Right cardiac atrium (tissue), 5 donors: Measurements from ENCODE around the gene CACNG7. TPM values are rescaled to one million over a fixed set of nuclear protein-coding genes. Genes with fewer than 3 reads are reported as not detected.

Experiments used
- ATAC-seq, 2 donors: fragments of 200-7000 bp; cut with Tn5 transposase; one replicate each; pipeline versions ENCODE4 v1.8.0 to v1.9.1; 2020; ENCODE audit warnings: moderate library complexity in 2 of 2, mild to moderate bottlenecking in 1 of 2
- DNase-seq, 3 donors: peaks; one replicate each; pipeline ENCODE4 v3.0.0-alpha.2; 2020
- H3K27ac ChIP-seq: one replicate; pipeline ENCODE4 v1.5.1; 2013; ENCODE audit warnings: mild to moderate bottlenecking, low read length, control low read depth, moderate library complexity
- H3K27me3 ChIP-seq: one replicate; pipeline ENCODE4 v1.6.1; 2013; ENCODE audit not compliant: control insufficient read depth, insufficient read depth
- H3K4me1 ChIP-seq: one replicate; pipeline ENCODE4 v1.6.1; 2013; ENCODE audit warnings: low read length; ENCODE audit not compliant: control insufficient read depth, insufficient read depth
- H3K4me3 ChIP-seq: one replicate; pipeline ENCODE4 v1.5.1; 2013; ENCODE audit warnings: low read length, control low read depth
- H3K9me3 ChIP-seq: one replicate; pipeline ENCODE4 v1.6.1; 2013; ENCODE audit warnings: low read length; ENCODE audit not compliant: control insufficient read depth
- WGBS: extraction: QIAGEN DNeasy Blood & Tissue Kit; methylation state at CpG from one replicate; pipeline ENCODE4 v1.1.7; 2013; 5-methylcytosine and 5-hydroxymethylcytosine counted together
- intact Hi-C, 4 donors: fragments of 100-400 bp; cut with DNase I; formaldehyde crosslinking; loops; one replicate each; pipeline versions ENCODE4 v1.11.0 to v1.14.0; 2022 to 2023
- polyA plus RNA-seq: library from polyadenylated mRNA; stranded (reverse); fragments of 200-250 nt; gene quantifications from one replicate; pipeline ENCODE4 v1.2.3, GENCODE V29; 2013
- total RNA-seq, 4 donors: library from RNA; stranded (reverse); fragmentation: NEBNext Ultra II Directional; extraction: Animal tissue kit (Norgen Biotek cat#: 25700); gene quantifications; one replicate each; pipeline ENCODE4 v1.2.1, GENCODE V29; 2021
- donor health status: healthy with polysubstance abuse.
- donor health status: DM: no; HTN: yes; CAD: no.
- donor health status: DM: no; HTN: no; CAD: no.
- donor health status: DM: no; HTN: yes; CAD: no; lungs with severe emphysema.
- donor health status: DM: yes; HTN: yes; CAD: no.

CACNG7 gene
- total and polyA plus RNA-seq, 5 donors: 0.05 TPM; not detected in 4

DNA sequence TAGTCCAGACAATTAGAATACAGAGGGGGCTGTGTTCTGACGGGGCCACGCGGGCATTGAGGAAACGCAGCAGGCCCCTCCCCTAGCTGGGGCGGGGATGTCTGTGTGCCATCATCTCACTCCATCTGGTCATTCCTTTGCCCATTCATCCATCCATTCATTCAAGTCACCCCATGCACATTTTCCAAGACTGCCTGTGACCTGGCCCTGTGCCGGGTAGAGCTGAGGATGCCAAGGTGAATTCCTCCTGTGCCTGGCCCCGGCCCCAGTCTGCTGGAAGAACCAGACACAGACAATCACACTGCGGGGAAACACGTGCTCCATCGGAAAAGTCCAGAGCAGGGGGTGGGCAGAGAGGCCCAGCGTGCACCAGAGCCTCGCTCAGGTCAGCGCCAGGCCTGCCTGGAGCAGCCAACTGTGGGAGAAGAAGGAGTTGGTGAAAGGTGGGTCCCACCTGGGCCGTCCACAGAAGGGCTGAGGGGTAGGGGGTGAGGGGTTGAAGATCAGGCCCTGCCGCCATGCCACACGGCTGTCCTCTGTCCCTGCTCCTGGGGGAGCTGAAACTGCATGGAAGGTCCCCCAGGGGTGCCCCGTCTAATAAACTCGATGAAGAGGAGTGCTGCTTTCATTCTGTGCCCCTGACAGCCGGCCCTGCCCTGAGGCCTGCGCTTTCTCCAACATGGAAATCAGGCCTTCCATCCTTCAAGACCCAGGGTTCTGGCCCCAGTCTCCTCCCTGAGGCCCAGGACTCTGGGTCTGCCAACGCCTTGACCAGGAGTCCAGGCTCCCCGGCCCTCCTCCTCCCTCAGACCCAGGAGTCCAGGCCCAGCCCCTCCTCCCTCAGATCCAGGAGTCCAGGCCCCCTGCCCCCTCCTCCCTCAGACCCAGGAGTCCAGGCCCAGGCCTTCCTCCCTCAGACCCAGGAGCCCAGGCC, 80.8 kb downstream of the CACNG7 start:
- ATAC-seq: peak; percentile 19 to 57
- intact Hi-C loops: no loop called here
- no peaks in the 10 kb centered on the region for H3K27me3 ChIP-seq
- no peak overlapping the region for H3K27ac ChIP-seq
- no peaks in the 10 kb centered on the region for H3K4me1 ChIP-seq
- H3K4me3 ChIP-seq: no peak overlapping the region
- 53% methylated on average over 22 of the region's 22 CpGs for WGBS
- no peaks in the 10 kb centered on the region for H3K9me3 ChIP-seq
- DNase-seq: peak in 1 of 3 donors; percentile 56

DNA sequence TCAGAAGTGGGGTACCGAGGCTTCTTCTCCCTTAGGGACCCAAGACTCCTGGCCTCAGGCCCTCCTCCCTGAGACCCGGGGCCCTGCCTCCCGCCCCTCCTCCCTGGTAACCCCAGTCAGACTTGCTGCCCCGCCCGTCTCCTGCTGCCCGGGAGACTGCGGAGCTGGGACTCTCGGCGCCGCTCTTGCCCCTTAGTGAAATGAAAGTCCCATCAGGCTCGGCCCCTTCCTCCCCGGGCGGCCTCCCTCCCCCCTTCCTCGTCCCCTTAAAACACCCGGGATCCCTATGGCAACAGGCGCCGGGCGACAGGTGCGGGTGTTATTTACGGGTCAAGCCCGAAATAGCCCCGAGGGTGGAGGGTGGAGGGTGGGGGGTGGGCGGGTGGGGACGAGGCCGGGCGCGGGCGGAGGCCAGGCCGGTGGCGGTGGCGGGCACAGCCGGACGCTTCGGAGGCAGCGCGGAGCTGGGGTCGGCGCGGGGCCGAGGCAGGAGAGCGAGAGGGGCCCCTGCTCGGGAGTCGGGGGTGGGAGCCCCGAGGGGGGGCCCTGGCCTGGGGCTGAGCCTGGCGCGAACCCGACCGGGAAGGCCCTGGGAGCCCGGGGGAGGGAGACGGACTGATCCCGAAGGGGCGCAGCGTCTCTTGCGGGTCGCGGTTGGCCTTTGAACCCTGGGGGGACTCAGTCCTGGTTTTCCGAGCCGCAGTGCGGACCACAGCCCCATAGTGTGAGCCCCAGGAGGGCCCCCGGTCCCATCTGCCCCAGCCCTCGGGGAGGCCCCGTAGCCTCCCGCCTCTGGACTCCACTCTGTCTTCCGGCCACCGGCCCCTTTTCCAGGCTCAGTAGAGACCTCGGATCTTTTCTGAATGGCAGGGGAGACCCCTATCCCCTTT, 82.4 kb downstream of the CACNG7 start, which contains the start of gene CACNG6:
TSS of gene CACNG6 (plus strand) at position 414 of the 890 bp plus-strand sequence. CDS start 1,241 bp downstream, outside the sequence.
- H3K27me3 ChIP-seq: no peaks in the 10 kb centered on the region
- no peaks in the 10 kb centered on the region for H3K9me3 ChIP-seq
- peak in 1 of 2 donors; percentile 51 for ATAC-seq
- H3K4me3 ChIP-seq: peak within 1 kb of the TSS; percentile 11
- H3K27ac ChIP-seq: no peak within 1 kb of the TSS
- no peaks in the 10 kb centered on the region for H3K4me1 ChIP-seq
- WGBS: 5% methylated on average over 66 of the region's 66 CpGs
- intact Hi-C loops: no loop called here
- peak in 2 of 3 donors; percentile 57 to 62 for DNase-seq

DNA sequence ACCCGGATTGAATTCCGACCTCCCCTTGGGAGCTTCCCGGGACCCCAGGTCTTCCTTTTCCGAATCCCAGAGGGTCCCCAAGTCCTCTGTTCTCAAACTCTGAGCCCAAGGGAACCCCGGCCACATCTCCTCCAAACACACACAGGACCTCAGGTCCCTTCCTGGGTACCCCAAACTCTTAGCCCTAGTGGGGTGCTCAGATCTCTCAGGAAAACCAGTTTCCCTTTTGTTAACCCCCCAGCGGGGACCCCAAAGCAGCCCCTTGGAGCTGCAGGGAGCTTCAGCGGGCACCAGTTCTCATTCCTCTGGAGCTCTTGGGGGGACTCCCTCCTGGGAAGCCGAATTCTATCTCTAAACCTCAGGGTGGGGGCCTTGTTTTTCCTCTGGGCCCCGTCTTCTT, 83.1 kb downstream of the CACNG7 start:
- Histone ChIP-seq H3K4me1 (no peaks in the 10 kb centered on the region), H3K27ac (no peak overlapping the region), H3K4me3 (no peak overlapping the region), H3K27me3 (no peaks in the 10 kb centered on the region), H3K9me3 (no peaks in the 10 kb centered on the region)
- intact Hi-C loops: no loop called here
- ATAC-seq (no peak), DNase-seq (no peak)
- WGBS: 75% methylated on average over 9 of the region's 9 CpGs

DNA sequence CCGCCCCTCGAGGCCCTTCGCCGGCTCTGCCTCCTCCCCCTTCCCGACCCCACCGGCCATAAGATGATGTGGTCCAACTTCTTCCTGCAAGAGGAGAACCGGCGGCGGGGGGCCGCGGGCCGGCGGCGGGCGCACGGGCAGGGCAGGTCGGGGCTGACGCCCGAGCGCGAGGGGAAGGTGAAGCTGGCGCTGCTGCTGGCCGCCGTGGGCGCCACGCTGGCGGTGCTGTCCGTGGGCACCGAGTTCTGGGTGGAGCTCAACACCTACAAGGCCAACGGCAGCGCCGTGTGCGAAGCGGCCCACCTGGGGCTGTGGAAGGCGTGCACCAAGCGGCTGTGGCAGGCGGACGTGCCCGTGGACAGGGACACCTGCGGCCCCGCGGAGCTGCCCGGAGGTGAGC, 83.7 kb downstream of the CACNG7 start:
- Histone ChIP-seq H3K27me3 (no peaks in the 10 kb centered on the region), H3K4me1 (no peaks in the 10 kb centered on the region), H3K4me3 (no peak overlapping the region), H3K27ac (no peak overlapping the region), H3K9me3 (no peaks in the 10 kb centered on the region)
- ATAC-seq (no peak), DNase-seq (no peak)
- intact Hi-C loops: no loop called here
- WGBS: 28% methylated on average over 43 of the region's 43 CpGs

DNA sequence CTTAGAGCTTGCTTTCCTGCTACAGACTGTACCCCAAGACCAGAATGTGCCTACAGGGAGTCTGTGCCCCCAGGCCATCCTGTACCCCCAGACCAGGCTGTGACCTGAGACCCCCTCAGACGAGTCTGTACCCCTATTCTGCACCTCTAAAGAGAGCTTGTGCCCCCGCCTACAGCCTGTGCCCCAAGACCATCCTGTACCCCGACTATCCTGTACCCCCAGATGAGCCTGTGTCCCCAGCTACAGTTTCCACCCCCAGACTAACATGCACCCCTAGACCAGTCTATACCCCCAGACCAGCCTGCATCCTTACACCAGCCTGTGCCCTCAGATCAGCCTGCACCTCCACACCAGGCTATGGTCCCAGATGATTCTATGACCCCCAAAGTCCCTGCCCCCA, 84.4 kb downstream of the CACNG7 start:
- DNase-seq (no peak), ATAC-seq (peak in 1 of 2 donors; percentile 9)
- intact Hi-C loops: no loop called here
- Histone ChIP-seq H3K4me1 (no peaks in the 10 kb centered on the region), H3K9me3 (no peaks in the 10 kb centered on the region), H3K4me3 (no peak overlapping the region), H3K27ac (no peak overlapping the region), H3K27me3 (no peaks in the 10 kb centered on the region)
- WGBS: 72% methylated on average over 3 of the region's 3 CpGs

Other genes with a start within 250 kb of the CACNG7 start
- gene NLRP12, start 85.0 kb upstream of the CACNG7 start, total RNA-seq: under 1 TPM; 0.20 to 0.71 (median 0.58) TPM
- gene NLRP12, start 85.0 kb upstream of the CACNG7 start, polyA plus RNA-seq: 0.20 TPM
- gene MYADM, start 41.4 kb upstream of the CACNG7 start, total RNA-seq: 100 to 1,000 TPM in 2 of 4 donors, 10 to 100 TPM in 2; 83.0 to 303 (median 113) TPM
- gene MYADM, start 41.4 kb upstream of the CACNG7 start, polyA plus RNA-seq: 110 TPM
- not detected for gene PRKCG, start 27.1 kb upstream of the CACNG7 start, total RNA-seq
- gene PRKCG, start 27.1 kb upstream of the CACNG7 start, polyA plus RNA-seq: 0.02 TPM
- gene CACNG8, start 53.7 kb downstream of the CACNG7 start, total RNA-seq: under 1 TPM; 0.06 to 0.31 (median 0.20) TPM
- gene CACNG8, start 53.7 kb downstream of the CACNG7 start, polyA plus RNA-seq: 0.14 TPM
- gene CACNG6, start 82.4 kb downstream of the CACNG7 start, total RNA-seq: not detected
- not detected for gene CACNG6, start 82.4 kb downstream of the CACNG7 start, polyA plus RNA-seq
- not detected for gene VSTM1, start 154.6 kb downstream of the CACNG7 start, total RNA-seq
- gene VSTM1, start 154.6 kb downstream of the CACNG7 start, polyA plus RNA-seq: not detected
- not detected for gene TARM1, start 172.1 kb downstream of the CACNG7 start, total RNA-seq
- gene TARM1, start 172.1 kb downstream of the CACNG7 start, polyA plus RNA-seq: not detected
- 1 to 10 TPM in 2 of 4 donors, under 1 TPM in 2; 0.72 to 1.5 (median 1.1) TPM for gene OSCAR, start 191.5 kb downstream of the CACNG7 start, total RNA-seq
- gene OSCAR, start 191.5 kb downstream of the CACNG7 start, polyA plus RNA-seq: 0.45 TPM
- gene NDUFA3, start 193.6 kb downstream of the CACNG7 start, total RNA-seq: 100 to 1,000 TPM; 264 to 472 (median 385) TPM
- 714 TPM for gene NDUFA3, start 193.6 kb downstream of the CACNG7 start, polyA plus RNA-seq
- 10 to 100 TPM; 15.8 to 17.4 (median 16.8) TPM for gene TFPT, start 206.4 kb downstream of the CACNG7 start, total RNA-seq
- gene TFPT, start 206.4 kb downstream of the CACNG7 start, polyA plus RNA-seq: 19.8 TPM
- 10 to 100 TPM; 41.9 to 52.1 (median 43.7) TPM for gene PRPF31, start 206.5 kb downstream of the CACNG7 start, total RNA-seq
- 43.0 TPM for gene PRPF31, start 206.5 kb downstream of the CACNG7 start, polyA plus RNA-seq
- 10 to 100 TPM; 20.3 to 26.5 (median 23.3) TPM for gene CNOT3, start 228.5 kb downstream of the CACNG7 start, total RNA-seq
- gene CNOT3, start 228.5 kb downstream of the CACNG7 start, polyA plus RNA-seq: 18.2 TPM